ENCODE measurements around the gene MYOF. TPM values are rescaled to one million over a fixed set of nuclear protein-coding genes. Genes with fewer than 3 reads are reported as not detected.

Gene MYOF
- polyA plus RNA-seq, 4 donors: 1.6 to 20.6 (median 9.4) TPM

GRCh38 chr10:93437946-93438612 is 44.1 kb downstream of the MYOF start:
- Histone ChIP-seq H3K27me3 (ENCODE audit: control insufficient read depth in 3 of 3, insufficient read depth in 3 of 3, low read length in 3 of 3) (no peaks in the 10 kb centered on the region), H3K27ac (ENCODE audit: low read depth in 1 of 3, low read length in 2 of 3) (peak overlapping the region; percentile 34 to 96 (median 91)), H3K9me3 (ENCODE audit: control insufficient read depth in 2 of 2, insufficient read depth in 1 of 2, low read depth in 1 of 2, low read length in 1 of 2) (no peaks in the 10 kb centered on the region), H3K4me3 (ENCODE audit: low read depth in 1 of 3, low read length in 3 of 3) (no peak overlapping the region), H3K4me1 (ENCODE audit: control insufficient read depth in 3 of 3, insufficient read depth in 2 of 3, low read depth in 1 of 3, low read length in 2 of 3) (peaks cover 0 to 49% (median 3%) of the 10 kb centered on the region in 3 donors), H3K36me3 (ENCODE audit: control insufficient read depth in 3 of 3, insufficient read depth in 2 of 3, low read depth in 1 of 3, low read length in 3 of 3) (no peaks in the 10 kb centered on the region)
- DNase-seq (no peak), FAIRE-seq (no peak)
- 78 to 85% (median 82%) methylated on average over 19 of the region's 19 CpGs for WGBS, 3 donors

DNA sequence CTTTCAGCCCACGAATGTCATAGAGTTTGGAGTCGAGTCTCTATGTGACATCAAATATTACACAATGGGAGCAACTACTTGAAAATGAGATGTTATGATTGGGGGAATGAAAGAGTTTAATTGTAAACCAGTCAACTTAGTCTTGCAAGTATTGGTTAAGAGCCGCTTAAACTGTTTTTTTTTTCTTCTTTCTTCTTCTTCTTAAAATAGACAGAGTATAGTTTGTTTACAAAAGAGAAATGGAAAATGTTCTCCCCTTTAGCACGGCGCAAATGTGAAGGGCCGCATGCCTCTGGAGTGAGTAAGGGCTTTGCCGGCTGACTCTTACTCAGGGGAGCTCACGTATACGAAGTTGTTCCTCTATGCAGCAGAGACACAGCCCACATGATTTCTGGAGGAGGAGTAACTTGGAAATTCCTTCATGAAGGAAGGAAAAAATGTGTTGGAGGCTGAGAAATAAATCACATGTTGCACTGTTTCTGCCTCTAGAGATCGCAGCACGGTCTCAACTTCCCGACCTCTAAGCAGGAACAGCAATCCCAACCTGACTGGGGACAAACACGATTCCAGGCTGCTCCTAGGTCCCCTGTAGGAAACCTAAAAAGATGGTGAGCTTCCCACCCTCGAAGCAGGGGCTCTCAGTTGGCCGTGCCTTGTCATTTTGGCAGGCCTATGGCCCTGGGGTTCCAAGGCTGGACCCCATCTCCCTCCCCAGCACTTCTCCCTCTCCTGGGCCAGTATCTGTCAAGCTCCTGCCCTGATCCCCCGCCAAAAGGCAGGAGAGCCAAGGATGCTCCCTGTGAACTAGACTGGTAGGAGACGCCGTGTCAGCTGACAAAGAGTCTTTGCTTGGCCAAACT is 44.8 kb downstream of the MYOF start:
- FAIRE-seq: no peak
- Histone ChIP-seq H3K4me1 (ENCODE audit: control insufficient read depth in 3 of 3, insufficient read depth in 2 of 3, low read depth in 1 of 3, low read length in 2 of 3) (peaks cover 0 to 42% (median 3%) of the 10 kb centered on the region in 3 donors), H3K9me3 (ENCODE audit: control insufficient read depth in 2 of 2, insufficient read depth in 1 of 2, low read depth in 1 of 2, low read length in 1 of 2) (no peaks in the 10 kb centered on the region), H3K4me3 (ENCODE audit: low read depth in 1 of 3, low read length in 3 of 3) (no peak overlapping the region), H3K27ac (ENCODE audit: low read depth in 1 of 3, low read length in 2 of 3) (peak overlapping the region; percentile 34 to 96 (median 91)), H3K27me3 (ENCODE audit: control insufficient read depth in 3 of 3, insufficient read depth in 3 of 3, low read length in 3 of 3) (no peaks in the 10 kb centered on the region), H3K36me3 (ENCODE audit: control insufficient read depth in 3 of 3, insufficient read depth in 2 of 3, low read depth in 1 of 3, low read length in 3 of 3) (no peaks in the 10 kb centered on the region)
- WGBS, 3 donors: 48 to 78% (median 70%) methylated on average over 17 to 18 of the region's 18 CpGs
- peak in 1 of 2 donors; percentile 85 for DNase-seq

DNA sequence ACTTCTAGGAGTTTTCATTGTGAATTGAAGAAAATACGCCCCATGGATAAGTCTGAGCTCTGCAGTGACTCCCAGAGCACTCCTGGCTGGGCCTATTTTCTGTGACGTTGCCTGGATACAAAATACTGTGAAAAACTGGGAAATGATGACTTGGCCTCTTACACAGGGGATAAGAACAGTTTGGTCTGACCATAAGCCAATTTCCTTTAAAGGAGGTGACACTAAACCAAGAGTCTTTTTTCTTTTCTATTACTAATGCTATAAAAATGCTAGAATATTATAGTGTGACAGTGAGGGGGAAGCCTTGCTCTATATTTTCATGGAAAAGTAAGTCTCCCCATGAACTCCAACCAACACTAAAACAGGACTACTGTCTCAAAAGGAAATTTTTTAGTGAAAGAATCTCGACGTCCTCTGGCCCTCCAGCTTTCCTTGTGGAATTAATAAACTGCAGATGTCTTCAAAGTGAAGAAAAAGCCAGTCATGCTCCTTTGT is 45.5 kb downstream of the MYOF start:
- H3K27ac ChIP-seq (ENCODE audit: low read depth in 1 of 3, low read length in 2 of 3): peak overlapping the region in 2 of 3 donors; percentile 91 to 96
- DNase-seq (peak in 1 of 2 donors; percentile 51), FAIRE-seq (no peak)
- H3K9me3 ChIP-seq (ENCODE audit: control insufficient read depth in 2 of 2, insufficient read depth in 1 of 2, low read depth in 1 of 2, low read length in 1 of 2): no peaks in the 10 kb centered on the region
- H3K4me1 ChIP-seq (ENCODE audit: control insufficient read depth in 3 of 3, insufficient read depth in 2 of 3, low read depth in 1 of 3, low read length in 2 of 3): peaks cover 0 to 42% (median 3%) of the 10 kb centered on the region in 3 donors
- H3K27me3 ChIP-seq (ENCODE audit: control insufficient read depth in 3 of 3, insufficient read depth in 3 of 3, low read length in 3 of 3): no peaks in the 10 kb centered on the region
- no peaks in the 10 kb centered on the region for H3K36me3 ChIP-seq (ENCODE audit: control insufficient read depth in 3 of 3, insufficient read depth in 2 of 3, low read depth in 1 of 3, low read length in 3 of 3)
- no peak overlapping the region for H3K4me3 ChIP-seq (ENCODE audit: low read depth in 1 of 3, low read length in 3 of 3)
- WGBS, 3 donors: 57 to 85% (median 81%) methylated on average over 4 of the region's 4 CpGs

GRCh38 chr10:93435621-93436397 is 46.3 kb downstream of the MYOF start:
- peak in 1 of 2 donors; percentile 46 for DNase-seq
- 69 to 79% (median 71%) methylated on average over 5 of the region's 5 CpGs for WGBS, 3 donors
- peaks cover 0 to 42% (median 3%) of the 10 kb centered on the region in 3 donors for H3K4me1 ChIP-seq (ENCODE audit: control insufficient read depth in 3 of 3, insufficient read depth in 2 of 3, low read depth in 1 of 3, low read length in 2 of 3)
- peaks cover 0 to 5% (median 0%) of the 10 kb centered on the region in 3 donors for H3K36me3 ChIP-seq (ENCODE audit: control insufficient read depth in 3 of 3, insufficient read depth in 2 of 3, low read depth in 1 of 3, low read length in 3 of 3)
- no peak for FAIRE-seq
- H3K27me3 ChIP-seq (ENCODE audit: control insufficient read depth in 3 of 3, insufficient read depth in 3 of 3, low read length in 3 of 3): no peaks in the 10 kb centered on the region
- no peak overlapping the region for H3K4me3 ChIP-seq (ENCODE audit: low read depth in 1 of 3, low read length in 3 of 3)
- H3K27ac ChIP-seq (ENCODE audit: low read depth in 1 of 3, low read length in 2 of 3): peak overlapping the region in 2 of 3 donors; percentile 93 to 96
- no peaks in the 10 kb centered on the region for H3K9me3 ChIP-seq (ENCODE audit: control insufficient read depth in 2 of 2, insufficient read depth in 1 of 2, low read depth in 1 of 2, low read length in 1 of 2)

DNA sequence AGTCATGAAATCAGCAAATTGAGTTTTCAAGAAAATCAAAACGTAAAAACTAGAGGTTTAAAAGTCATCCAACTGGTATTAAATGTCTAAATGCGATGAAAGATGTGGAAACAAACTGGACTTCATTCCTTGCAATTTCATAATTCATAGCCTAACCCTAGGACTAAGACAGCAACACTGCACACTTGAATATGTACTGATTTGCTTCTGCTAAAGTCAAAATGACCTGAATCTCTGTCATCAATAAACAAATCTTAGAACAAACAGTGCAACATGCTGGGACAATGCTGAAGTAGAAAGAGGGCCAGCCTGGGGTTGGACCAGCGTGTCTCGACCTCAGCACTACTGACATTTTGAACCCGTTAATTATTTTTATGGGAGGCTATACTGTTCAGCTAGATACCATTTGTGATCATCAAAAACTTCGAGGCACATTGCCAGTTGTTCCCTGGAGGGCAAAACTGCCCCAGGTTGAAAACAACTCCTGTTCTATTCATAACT is 47.1 kb downstream of the MYOF start:
- peaks cover 0 to 7% (median 0%) of the 10 kb centered on the region in 3 donors for H3K36me3 ChIP-seq (ENCODE audit: control insufficient read depth in 3 of 3, insufficient read depth in 2 of 3, low read depth in 1 of 3, low read length in 3 of 3)
- DNase-seq: no peak
- H3K27ac ChIP-seq (ENCODE audit: low read depth in 1 of 3, low read length in 2 of 3): peak overlapping the region in 2 of 3 donors; percentile 93 to 96
- no peaks in the 10 kb centered on the region for H3K27me3 ChIP-seq (ENCODE audit: control insufficient read depth in 3 of 3, insufficient read depth in 3 of 3, low read length in 3 of 3)
- H3K4me3 ChIP-seq (ENCODE audit: low read depth in 1 of 3, low read length in 3 of 3): no peak overlapping the region
- no peaks in the 10 kb centered on the region for H3K9me3 ChIP-seq (ENCODE audit: control insufficient read depth in 2 of 2, insufficient read depth in 1 of 2, low read depth in 1 of 2, low read length in 1 of 2)
- peaks cover 0 to 42% (median 3%) of the 10 kb centered on the region in 3 donors for H3K4me1 ChIP-seq (ENCODE audit: control insufficient read depth in 3 of 3, insufficient read depth in 2 of 3, low read depth in 1 of 3, low read length in 2 of 3)
- 65 to 81% (median 72%) methylated on average over 6 of the region's 6 CpGs for WGBS, 3 donors
- FAIRE-seq: no peak

- Histone ChIP-seq H3K4me1 (ENCODE audit: control insufficient read depth in 3 of 3, insufficient read depth in 2 of 3, low read depth in 1 of 3, low read length in 2 of 3) (peaks cover 0 to 9% (median 0%) of the 10 kb centered on the region in 3 donors), H3K4me3 (ENCODE audit: low read depth in 1 of 3, low read length in 3 of 3) (no peak overlapping the region), H3K27ac (ENCODE audit: low read depth in 1 of 3, low read length in 2 of 3) (no peak overlapping the region), H3K9me3 (ENCODE audit: control insufficient read depth in 2 of 2, insufficient read depth in 1 of 2, low read depth in 1 of 2, low read length in 1 of 2) (no peaks in the 10 kb centered on the region), H3K36me3 (ENCODE audit: control insufficient read depth in 3 of 3, insufficient read depth in 2 of 3, low read depth in 1 of 3, low read length in 3 of 3) (peaks cover 0 to 8% (median 0%) of the 10 kb centered on the region in 3 donors), H3K27me3 (ENCODE audit: control insufficient read depth in 3 of 3, insufficient read depth in 3 of 3, low read length in 3 of 3) (no peaks in the 10 kb centered on the region)
- FAIRE-seq (no peak), DNase-seq (no peak)
- WGBS, 3 donors: 92 to 100% (median 98%) methylated on average over 4 of the region's 4 CpGs
Observed at GRCh38 chr10:93431361-93431760, 50.8 kb downstream of the MYOF start.

DNA sequence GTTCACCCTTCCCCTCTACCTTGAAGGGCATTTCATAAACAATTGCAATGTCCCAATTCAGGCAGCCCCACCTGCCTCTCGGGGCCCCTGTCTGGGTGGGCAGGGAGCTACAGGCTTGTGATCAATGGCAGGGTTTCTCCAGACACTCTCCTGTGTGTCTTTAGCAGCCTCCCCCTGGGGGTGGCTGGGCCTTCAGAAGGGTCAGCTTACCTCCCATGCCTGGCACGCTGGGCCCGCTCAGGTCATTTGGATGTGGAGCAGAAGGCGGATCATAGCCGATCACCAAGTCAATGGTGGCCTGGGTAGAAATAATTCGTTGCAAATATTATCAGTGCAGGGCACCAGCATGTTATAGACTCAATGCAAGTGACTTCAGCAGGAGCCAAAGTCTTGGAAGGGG is 56.3 kb downstream of the MYOF start:
- 84 to 89% (median 87%) methylated on average over 6 of the region's 6 CpGs for WGBS, 3 donors
- Histone ChIP-seq H3K4me1 (ENCODE audit: control insufficient read depth in 3 of 3, insufficient read depth in 2 of 3, low read depth in 1 of 3, low read length in 2 of 3) (peaks cover 0 to 12% (median 8%) of the 10 kb centered on the region in 3 donors), H3K4me3 (ENCODE audit: low read depth in 1 of 3, low read length in 3 of 3) (no peak overlapping the region), H3K9me3 (ENCODE audit: control insufficient read depth in 2 of 2, insufficient read depth in 1 of 2, low read depth in 1 of 2, low read length in 1 of 2) (no peaks in the 10 kb centered on the region), H3K27me3 (ENCODE audit: control insufficient read depth in 3 of 3, insufficient read depth in 3 of 3, low read length in 3 of 3) (no peaks in the 10 kb centered on the region), H3K36me3 (ENCODE audit: control insufficient read depth in 3 of 3, insufficient read depth in 2 of 3, low read depth in 1 of 3, low read length in 3 of 3) (peaks cover 0 to 20% (median 0%) of the 10 kb centered on the region in 3 donors), H3K27ac (ENCODE audit: low read depth in 1 of 3, low read length in 2 of 3) (no peak overlapping the region)
- no peak for FAIRE-seq
- DNase-seq: no peak

All from small intestine (tissue), 7 donors.